ENCODE measurements around the gene MATN1.

Gene MATN1

GRCh38 chr1:30764939-30765555 lies 41.7 kb upstream of the MATN1 start:
- no peak overlapping the region for H3K27ac ChIP-seq (replicated peaks)
- no peak for DNase-seq (ENCODE audit: low read depth in 1 of 2, low spot score in 1 of 2)
- H3K4me3 ChIP-seq (replicated peaks; ENCODE audit: insufficient read depth, low read length) = no peak overlapping the region
- TF ChIP-seq REST (IDR thresholded peaks at IDR 0.05; ENCODE audit: insufficient replicate concordance, low read depth) (no peak), SPI1 (IDR thresholded peaks at IDR 0.05; ENCODE audit: borderline replicate concordance, low read depth) (no peak), POLR2AphosphoS5 (IDR thresholded peaks at IDR 0.05; ENCODE audit: low read depth) (no peak), GABPA (IDR thresholded peaks at IDR 0.05; ENCODE audit: low read depth) (no peak)
- TF ChIP-seq, protein P1, sequence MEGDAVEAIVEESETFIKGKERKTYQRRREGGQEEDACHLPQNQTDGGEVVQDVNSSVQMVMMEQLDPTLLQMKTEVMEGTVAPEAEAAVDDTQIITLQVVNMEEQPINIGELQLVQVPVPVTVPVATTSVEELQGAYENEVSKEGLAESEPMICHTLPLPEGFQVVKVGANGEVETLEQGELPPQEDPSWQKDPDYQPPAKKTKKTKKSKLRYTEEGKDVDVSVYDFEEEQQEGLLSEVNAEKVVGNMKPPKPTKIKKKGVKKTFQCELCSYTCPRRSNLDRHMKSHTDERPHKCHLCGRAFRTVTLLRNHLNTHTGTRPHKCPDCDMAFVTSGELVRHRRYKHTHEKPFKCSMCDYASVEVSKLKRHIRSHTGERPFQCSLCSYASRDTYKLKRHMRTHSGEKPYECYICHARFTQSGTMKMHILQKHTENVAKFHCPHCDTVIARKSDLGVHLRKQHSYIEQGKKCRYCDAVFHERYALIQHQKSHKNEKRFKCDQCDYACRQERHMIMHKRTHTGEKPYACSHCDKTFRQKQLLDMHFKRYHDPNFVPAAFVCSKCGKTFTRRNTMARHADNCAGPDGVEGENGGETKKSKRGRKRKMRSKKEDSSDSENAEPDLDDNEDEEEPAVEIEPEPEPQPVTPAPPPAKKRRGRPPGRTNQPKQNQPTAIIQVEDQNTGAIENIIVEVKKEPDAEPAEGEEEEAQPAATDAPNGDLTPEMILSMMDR (IDR thresholded peaks at IDR 0.05; ENCODE audit: insufficient read depth, low read length) = no peak
- H3K27me3 ChIP-seq (ENCODE audit: insufficient read depth, poor library complexity, severe bottlenecking) = no peaks in the 10 kb centered on the region

GRCh38 chr1:30764396-30764795 lies 41.0 kb upstream of the MATN1 start:
- no peaks in the 10 kb centered on the region for H3K27me3 ChIP-seq (ENCODE audit: insufficient read depth, poor library complexity, severe bottlenecking)
- no peak for TF ChIP-seq SPI1 (IDR thresholded peaks at IDR 0.05; ENCODE audit: borderline replicate concordance, low read depth)
- TF ChIP-seq, protein P1 (IDR thresholded peaks at IDR 0.05; ENCODE audit: insufficient read depth, low read length) = no peak
- no peak for TF ChIP-seq REST (IDR thresholded peaks at IDR 0.05; ENCODE audit: insufficient replicate concordance, low read depth)
- TF ChIP-seq POLR2AphosphoS5 (IDR thresholded peaks at IDR 0.05; ENCODE audit: low read depth) = no peak
- no peak for TF ChIP-seq GABPA (IDR thresholded peaks at IDR 0.05; ENCODE audit: low read depth)
- DNase-seq (ENCODE audit: low read depth in 1 of 2, low spot score in 1 of 2) = no peak
- H3K27ac ChIP-seq (replicated peaks) = no peak overlapping the region
- H3K4me3 ChIP-seq (replicated peaks; ENCODE audit: insufficient read depth, low read length) = no peak overlapping the region

GRCh38 chr1:30763651-30764248 lies 40.4 kb upstream of the MATN1 start:
- DNase-seq (ENCODE audit: low read depth in 1 of 2, low spot score in 1 of 2) = no peak
- no peak overlapping the region for H3K4me3 ChIP-seq (replicated peaks; ENCODE audit: insufficient read depth, low read length)
- no peaks in the 10 kb centered on the region for H3K27me3 ChIP-seq (ENCODE audit: insufficient read depth, poor library complexity, severe bottlenecking)
- no peak for TF ChIP-seq SPI1 (IDR thresholded peaks at IDR 0.05; ENCODE audit: borderline replicate concordance, low read depth)
- H3K27ac ChIP-seq (replicated peaks) = no peak overlapping the region

DNA sequence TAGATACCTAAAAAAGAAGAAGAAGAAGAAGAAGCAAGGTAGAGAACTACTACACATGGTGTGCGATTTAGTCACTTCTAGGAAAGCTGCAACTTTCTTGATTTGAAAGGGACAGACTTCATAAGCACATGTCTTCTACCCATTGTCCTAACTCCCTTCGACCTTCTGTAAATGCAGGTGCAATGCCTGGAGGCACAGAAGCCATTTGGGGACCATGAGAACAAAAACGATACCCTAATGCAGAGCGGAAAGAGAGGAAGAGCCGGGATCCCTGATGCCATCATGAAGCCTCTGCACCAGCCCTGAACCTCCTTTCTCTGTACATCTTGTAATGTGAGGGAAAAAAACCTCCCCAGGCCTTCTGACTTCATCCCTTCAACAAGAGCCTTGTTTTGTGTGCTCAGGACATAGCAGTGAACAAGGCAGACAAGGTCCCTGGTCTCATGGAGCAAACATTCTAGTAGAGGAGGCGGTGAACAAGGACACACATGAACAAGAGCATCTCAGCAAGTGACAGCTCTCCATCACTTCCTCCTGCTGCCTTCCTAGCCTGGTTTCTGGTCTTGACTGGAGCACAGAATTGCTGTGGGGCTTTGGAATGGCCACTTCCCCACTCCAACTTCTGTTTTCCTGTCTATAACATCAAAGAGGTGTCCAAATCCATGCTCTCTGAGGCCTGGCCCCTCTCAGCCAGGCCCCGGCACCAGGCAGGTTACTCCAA lies 39.7 kb upstream of the MATN1 start:
- DNase-seq (ENCODE audit: low read depth in 1 of 2, low spot score in 1 of 2) = peak in 1 of 2 experiments; percentile 17
- H3K27me3 ChIP-seq (ENCODE audit: insufficient read depth, poor library complexity, severe bottlenecking) = no peaks in the 10 kb centered on the region
- TF ChIP-seq SPI1 (IDR thresholded peaks at IDR 0.05; ENCODE audit: borderline replicate concordance, low read depth) = peak; percentile 58; the same call in 1 of the 2 replicates
- TF ChIP-seq, protein P1 (IDR thresholded peaks at IDR 0.05; ENCODE audit: insufficient read depth, low read length) = no peak
- H3K4me3 ChIP-seq (replicated peaks; ENCODE audit: insufficient read depth, low read length) = no peak overlapping the region
- no peak overlapping the region for H3K27ac ChIP-seq (replicated peaks)
